Keratinocyte (primary cell): ENCODE measurements around the gene KAZALD1.

Experiments
- CTCF ChIP-seq, 3 experiments: IDR thresholded peaks in 1 of 3; conservative IDR thresholded peaks in 1 of 3; optimal IDR thresholded peaks in 1 of 3; 2 replicates in 2 of 3; 3 replicates in 1 of 3; pipeline versions ENCODE3 to v1.5.1; 2011; ENCODE audit warnings: low read length in 3 of 3, mild to moderate bottlenecking in 3 of 3, moderate library complexity in 2 of 3, control low read depth in 1 of 3, inconsistent platforms in 1 of 3; ENCODE audit not compliant: insufficient read depth in 2 of 3; ENCODE audit errors: extremely low read depth in 1 of 3
- EZH2 ChIP-seq: IDR thresholded peaks from one replicate; pipeline ENCODE4 v1.6.1; 2012; ENCODE audit warnings: inconsistent platforms, mild to moderate bottlenecking, low read length, moderate library complexity

- TF ChIP-seq CTCF (optimal IDR thresholded peaks at IDR 0.05 in 1 of 3, IDR thresholded peaks at IDR 0.05 in 1 of 3, conservative IDR thresholded peaks at IDR 0.05 in 1 of 3; ENCODE audit: extremely low read depth in 1 of 3, insufficient read depth in 2 of 3, low read length in 3 of 3) (no peak), EZH2 (no peak)
Measured at GRCh38 chr10:101087965-101088364, 26.2 kb downstream of the KAZALD1 start.
